ENCODE measurements around the gene INSRR. TPM values are rescaled to one million over a fixed set of nuclear protein-coding genes. Genes with fewer than 3 reads are reported as not detected.

The INSRR gene
- total RNA-seq, 1 experiment from 2014 or later = not detected

DNA sequence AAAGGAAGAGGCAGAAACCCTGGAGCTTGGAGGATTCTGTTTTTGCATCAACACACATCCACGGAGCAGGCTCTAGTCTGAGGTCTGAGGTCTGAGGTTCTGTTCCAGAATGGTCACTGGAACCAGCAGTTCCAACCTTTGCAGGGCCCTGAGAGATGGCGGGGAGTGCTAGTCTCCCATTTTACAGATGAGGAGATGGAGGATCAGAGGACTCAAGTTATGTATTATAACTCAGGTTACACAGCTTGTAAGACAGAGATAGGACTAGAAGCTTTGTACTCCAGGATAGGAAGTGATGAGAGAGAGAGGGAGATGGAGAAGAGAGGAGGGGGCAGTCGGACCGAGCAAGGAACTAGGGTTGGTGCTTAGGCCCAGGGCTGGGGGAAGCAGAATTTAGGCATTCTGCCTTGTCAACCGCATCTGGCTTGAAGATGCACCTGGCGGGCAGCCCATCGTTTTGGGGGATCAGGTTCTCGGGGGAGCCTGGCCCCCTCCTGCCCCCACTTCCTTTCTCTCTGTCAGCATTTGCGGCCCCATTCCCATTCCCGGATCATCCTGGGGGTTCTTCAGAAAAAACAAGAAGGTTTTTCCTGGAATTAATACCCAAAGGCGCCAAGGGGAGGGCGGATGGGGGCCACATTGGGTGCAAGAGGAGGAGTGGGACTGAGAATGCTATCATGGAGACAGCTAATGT is 40.2 kb upstream of the INSRR start:
- H4K20me1 ChIP-seq (ENCODE audit: low read length) = no peaks in the 10 kb centered on the region
- H3K27me3 ChIP-seq (ENCODE audit: low read length) = no peaks in the 10 kb centered on the region
- peaks cover 10% of the 10 kb centered on the region for H3F3A ChIP-seq (ENCODE audit: low read length, unreplicated experiment)
- no peaks in the 10 kb centered on the region for H3K79me2 ChIP-seq (ENCODE audit: low read length)
- peaks cover 34% of the 10 kb centered on the region for H3K4me1 ChIP-seq (ENCODE audit: insufficient read depth, low read length)
- TF ChIP-seq EZH2 (IDR thresholded peaks at IDR 0.05; ENCODE audit: low read length, unreplicated experiment) = no peak
- TF ChIP-seq, protein P1, sequence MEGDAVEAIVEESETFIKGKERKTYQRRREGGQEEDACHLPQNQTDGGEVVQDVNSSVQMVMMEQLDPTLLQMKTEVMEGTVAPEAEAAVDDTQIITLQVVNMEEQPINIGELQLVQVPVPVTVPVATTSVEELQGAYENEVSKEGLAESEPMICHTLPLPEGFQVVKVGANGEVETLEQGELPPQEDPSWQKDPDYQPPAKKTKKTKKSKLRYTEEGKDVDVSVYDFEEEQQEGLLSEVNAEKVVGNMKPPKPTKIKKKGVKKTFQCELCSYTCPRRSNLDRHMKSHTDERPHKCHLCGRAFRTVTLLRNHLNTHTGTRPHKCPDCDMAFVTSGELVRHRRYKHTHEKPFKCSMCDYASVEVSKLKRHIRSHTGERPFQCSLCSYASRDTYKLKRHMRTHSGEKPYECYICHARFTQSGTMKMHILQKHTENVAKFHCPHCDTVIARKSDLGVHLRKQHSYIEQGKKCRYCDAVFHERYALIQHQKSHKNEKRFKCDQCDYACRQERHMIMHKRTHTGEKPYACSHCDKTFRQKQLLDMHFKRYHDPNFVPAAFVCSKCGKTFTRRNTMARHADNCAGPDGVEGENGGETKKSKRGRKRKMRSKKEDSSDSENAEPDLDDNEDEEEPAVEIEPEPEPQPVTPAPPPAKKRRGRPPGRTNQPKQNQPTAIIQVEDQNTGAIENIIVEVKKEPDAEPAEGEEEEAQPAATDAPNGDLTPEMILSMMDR (conservative IDR thresholded peaks at IDR 0.05; ENCODE audit: low read depth, low read length) = no peak
- no peak for TF ChIP-seq EZH2phosphoT487 (IDR thresholded peaks at IDR 0.05; ENCODE audit: borderline replicate concordance, low read length)
- intact Hi-C loops (cut with micrococcal nuclease) = no loop called here
- ATAC-seq (no peak), DNase-seq (no peak)
- no peak overlapping the region for H3K9ac ChIP-seq (ENCODE audit: low read length)
- no peak overlapping the region for H2AFZ ChIP-seq (ENCODE audit: low read length)
- peak overlapping the region; percentile 89; the same call in 1 of the 2 replicates for H3K4me2 ChIP-seq (ENCODE audit: low read length)
- no peaks in the 10 kb centered on the region for H3K9me3 ChIP-seq (ENCODE audit: low read length)
- no peak overlapping the region for H3K27ac ChIP-seq (ENCODE audit: low read length)
- no peaks in the 10 kb centered on the region for H3K36me3 ChIP-seq (ENCODE audit: low read depth, low read length)
- H3K9me2 ChIP-seq (replicated peaks; ENCODE audit: low read length) = no peaks in the 10 kb centered on the region
- no peak overlapping the region for H3K4me3 ChIP-seq (ENCODE audit: low read length)
- CTCF ChIA-PET = no interaction called here
- POLR2A ChIA-PET (ENCODE audit: unreplicated experiment) = no interaction called here
- BruUV-seq (replicated peaks) = no TSS peak

GRCh38 chr1:156898161-156898566 is 39.2 kb upstream of the INSRR start:
- TF ChIP-seq, protein P1 (conservative IDR thresholded peaks at IDR 0.05; ENCODE audit: low read depth, low read length) = no peak
- TF ChIP-seq EZH2 (IDR thresholded peaks at IDR 0.05; ENCODE audit: low read length, unreplicated experiment) (no peak), EZH2phosphoT487 (IDR thresholded peaks at IDR 0.05; ENCODE audit: borderline replicate concordance, low read length) (no peak)
- no peaks in the 10 kb centered on the region for H3K9me2 ChIP-seq (replicated peaks; ENCODE audit: low read length)
- no peaks in the 10 kb centered on the region for H3K36me3 ChIP-seq (ENCODE audit: low read depth, low read length)
- CTCF ChIA-PET = no interaction called here
- H4K20me1 ChIP-seq (ENCODE audit: low read length) = no peaks in the 10 kb centered on the region
- peaks cover 10% of the 10 kb centered on the region for H3F3A ChIP-seq (ENCODE audit: low read length, unreplicated experiment)
- intact Hi-C loops (cut with micrococcal nuclease) = no loop called here
- ATAC-seq = peak; percentile 30
- H3K9me3 ChIP-seq (ENCODE audit: low read length) = no peaks in the 10 kb centered on the region
- peak overlapping the region; percentile 44; the same call in 1 of the 2 replicates for H2AFZ ChIP-seq (ENCODE audit: low read length)
- BruUV-seq (replicated peaks) = no TSS peak
- POLR2A ChIA-PET (ENCODE audit: unreplicated experiment) = interaction anchor here (0.5 kb wide), 1 partner anchor 142 kb away, joined by 4 read pairs; no protein-coding TSS in a partner anchor
- H3K9ac ChIP-seq (ENCODE audit: low read length) = peak overlapping the region; percentile 25; the same call in 1 of the 2 replicates
- H3K79me2 ChIP-seq (ENCODE audit: low read length) = no peaks in the 10 kb centered on the region
- H3K4me1 ChIP-seq (ENCODE audit: insufficient read depth, low read length) = peaks cover 34% of the 10 kb centered on the region
- peak overlapping the region; percentile 81 for H3K27ac ChIP-seq (ENCODE audit: low read length)
- no peak overlapping the region for H3K4me3 ChIP-seq (ENCODE audit: low read length)
- peak; percentile 47 for DNase-seq
- H3K4me2 ChIP-seq (ENCODE audit: low read length) = peak overlapping the region; percentile 89
- no peaks in the 10 kb centered on the region for H3K27me3 ChIP-seq (ENCODE audit: low read length)

Data from PC-3 (cell line).